ENCODE measurements around the gene OR6B2.
A peak's percentile ranks its signal among the peaks of the same experiment; 100 is the strongest.

Gene OR6B2

DNA sequence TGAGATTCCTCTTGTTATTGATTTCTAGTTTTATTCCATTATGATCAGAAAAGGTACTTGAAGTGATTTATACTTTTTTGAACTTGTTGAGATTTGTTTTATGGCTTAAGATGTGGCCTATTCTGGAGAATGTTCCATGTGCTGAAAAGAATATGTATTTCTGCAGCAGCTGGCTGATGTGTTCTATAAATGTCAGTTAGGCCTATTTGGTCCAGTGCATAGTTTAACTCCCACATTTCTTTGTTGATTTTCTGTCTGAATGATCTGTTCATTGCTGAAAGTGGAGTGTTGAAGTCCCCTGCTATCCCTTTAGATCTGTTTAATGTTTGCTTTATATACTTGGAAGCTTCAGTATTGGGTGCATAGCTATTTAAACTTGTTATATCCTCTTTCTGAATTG, 7.1 kb upstream of the OR6B2 start:
- no peak for DNase-seq

DNA sequence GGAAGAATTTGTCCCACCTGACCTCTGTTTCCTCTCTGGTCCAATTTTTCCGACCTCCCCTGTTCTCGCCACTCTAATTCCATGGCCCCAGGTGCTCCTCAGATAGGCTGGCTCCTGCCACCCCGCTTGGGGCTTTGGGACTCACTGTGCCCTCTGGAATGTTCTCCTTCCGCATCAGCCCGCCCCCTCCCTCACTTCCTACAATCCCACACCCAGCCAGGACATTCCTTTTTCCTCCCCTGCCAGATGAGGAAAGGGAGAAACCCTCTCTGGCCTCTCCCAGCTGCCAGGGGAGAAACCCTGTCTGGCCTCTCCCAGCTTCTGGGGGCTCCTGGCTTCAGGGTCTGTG, 3.1 kb upstream of the OR6B2 start:
- DNase-seq, result no peak

DNA sequence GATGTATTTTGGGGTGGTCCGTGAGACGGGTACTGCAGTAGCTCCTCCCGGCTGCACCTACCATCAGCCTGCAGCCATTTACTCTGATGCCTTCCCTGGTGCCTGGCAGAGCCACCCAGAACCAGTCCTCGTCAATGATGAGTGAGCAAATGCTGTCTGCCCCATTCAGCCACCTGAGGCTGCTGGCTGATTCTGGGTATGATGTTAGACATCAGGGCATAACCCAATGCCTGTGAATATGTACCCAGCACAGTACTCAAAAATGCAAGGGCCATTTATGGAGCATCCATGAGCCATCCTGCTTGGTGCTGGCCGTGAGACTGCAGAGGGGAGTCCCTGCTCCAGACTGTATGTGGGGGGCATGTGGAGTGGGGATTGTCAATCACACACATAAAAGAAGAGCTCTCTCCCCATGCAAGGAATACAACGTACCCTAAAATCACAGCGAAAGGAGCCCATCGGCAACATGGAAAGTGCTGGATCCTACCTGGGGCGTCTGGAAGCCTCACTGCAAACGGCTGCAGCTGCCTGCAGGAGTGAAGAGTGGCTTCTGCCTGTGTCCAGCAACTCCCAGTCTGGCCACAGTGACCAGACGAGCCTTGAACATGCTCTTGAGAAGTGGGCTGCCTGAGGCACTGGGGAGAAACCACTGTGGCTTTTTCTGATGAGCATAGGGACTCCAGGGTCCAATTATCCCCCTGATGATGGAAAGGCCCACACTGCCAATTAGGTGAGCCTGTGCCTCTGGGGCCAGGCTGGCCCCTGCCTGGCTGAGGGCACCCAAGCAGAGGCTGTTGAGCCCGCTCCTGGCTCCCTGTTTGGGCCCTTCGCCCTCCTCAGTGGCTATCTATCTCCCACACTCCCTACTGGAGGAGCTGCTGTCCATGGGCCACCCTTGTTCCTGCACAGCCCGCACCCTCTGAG, 2.4 kb upstream of the OR6B2 start:
- DNase-seq, result no peak

DNA sequence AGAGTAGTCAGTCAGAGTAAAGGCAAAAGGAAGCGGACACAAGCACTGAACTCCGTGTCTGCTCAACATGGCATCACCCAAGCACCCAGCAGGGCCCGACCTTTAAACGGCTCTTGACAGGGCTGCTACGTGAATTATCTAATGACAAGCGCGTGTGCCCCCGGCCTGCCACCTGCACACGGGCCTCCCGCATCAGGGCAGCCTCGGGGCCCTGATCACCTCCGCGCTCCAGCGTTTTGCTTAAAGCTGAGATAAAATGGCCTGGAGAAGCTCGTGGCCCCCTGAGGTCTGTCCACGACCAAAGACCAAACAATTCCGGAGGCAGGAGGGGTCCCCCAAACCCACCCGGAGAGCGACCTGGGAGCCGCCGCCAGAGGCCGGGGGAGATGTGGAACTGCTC, 5.5 kb downstream of the OR6B2 start:
- no peak for DNase-seq

DNA sequence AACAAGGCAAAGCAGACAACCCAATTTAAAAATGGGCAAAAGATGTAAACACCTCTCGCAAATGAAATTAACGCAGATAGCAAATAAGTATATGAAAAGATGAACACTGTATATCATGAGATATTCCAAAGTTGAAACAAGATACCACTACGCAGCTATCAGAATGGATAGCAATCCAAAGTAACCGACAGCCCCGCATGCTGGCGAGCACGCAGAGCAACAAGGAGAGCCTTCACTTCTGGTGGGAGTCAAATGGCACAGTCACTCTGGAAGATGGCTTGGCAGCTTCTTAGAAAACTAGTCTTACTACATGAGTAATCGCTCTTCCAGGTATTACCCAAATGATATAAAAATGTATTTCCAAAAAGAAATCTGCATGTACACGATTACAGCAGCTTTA, 6.4 kb downstream of the OR6B2 start:
- no peak for DNase-seq

DNA sequence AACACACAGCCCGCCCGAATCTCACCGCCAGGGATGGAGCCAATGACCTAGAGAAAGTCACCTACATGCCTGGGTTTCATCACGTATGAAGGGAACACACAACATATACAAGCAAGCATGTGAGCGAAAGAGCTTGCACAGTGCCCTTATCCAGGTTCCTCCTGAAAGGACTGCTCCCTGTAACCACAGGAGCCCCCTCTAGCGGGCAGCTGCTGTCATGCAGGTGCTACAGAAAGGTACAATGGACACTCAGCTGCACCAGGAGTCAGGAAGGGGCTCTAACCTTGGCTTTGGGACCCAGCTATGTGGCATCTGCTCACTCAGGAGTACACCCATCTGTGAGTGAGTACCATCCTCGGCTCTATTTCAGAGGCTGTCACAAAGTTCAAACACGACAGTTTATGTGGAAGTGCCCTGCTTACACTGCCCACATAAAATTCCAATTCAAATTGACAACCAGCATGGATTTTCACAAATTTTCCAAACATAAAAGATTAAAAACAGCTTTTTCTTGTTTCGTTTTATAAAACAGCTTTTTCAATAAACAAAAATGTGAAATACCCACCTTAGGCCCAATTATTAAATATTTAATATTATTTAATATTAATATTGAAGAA, 8.6 kb downstream of the OR6B2 start:
- DNase-seq, result peak; percentile 61

DNA sequence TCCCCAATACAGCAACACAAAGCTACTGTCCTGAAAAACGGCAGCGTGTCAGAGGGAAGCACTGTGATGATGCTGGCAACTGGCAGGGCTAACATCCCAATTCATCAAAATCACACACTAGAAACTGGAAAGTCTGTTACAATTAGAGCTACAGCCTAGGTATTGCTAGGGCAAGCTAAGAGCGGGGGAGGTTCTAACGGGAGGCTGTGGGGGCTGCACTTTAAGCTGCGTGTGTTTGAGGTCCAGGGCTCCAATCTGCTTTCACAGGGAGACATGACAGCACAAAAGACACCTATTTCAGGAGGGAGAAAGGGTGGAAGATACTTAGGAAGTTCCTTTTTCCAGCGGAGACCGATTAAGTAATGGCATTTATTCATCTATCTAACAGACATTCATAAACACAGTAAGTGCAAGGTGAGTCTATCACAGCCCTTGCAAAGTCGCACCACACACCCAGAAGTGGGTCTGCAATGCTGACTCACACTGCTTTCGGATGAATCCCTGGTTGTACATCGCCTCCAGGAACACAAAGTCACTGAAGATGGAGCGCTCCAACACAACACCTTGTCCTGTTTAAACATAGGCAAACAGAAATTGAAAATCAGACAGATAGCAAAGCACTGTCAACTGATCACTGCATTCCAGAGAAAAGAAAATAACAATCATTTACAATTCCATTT, 12.0 kb downstream of the OR6B2 start:
- no peak for DNase-seq

DNA sequence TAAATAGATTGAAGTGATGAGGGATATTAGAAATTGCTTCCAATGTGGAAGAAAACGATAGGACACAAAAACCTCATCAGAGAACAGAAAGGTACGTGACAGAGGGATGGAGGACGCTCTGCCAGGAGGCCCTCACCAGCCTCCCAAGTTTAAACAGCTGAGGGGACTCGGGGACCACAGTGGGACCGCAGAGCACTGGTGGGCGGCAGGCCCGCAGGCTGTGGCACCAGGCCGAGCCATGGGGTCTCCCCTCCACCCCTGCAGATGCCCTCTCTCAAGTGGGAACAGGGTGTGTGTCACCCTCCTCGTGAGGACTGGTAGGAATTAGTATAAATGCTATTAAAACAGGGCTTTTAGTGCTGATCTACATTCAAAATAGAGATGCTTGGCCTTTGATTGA, 15.9 kb downstream of the OR6B2 start:
- no peak for DNase-seq

DNA sequence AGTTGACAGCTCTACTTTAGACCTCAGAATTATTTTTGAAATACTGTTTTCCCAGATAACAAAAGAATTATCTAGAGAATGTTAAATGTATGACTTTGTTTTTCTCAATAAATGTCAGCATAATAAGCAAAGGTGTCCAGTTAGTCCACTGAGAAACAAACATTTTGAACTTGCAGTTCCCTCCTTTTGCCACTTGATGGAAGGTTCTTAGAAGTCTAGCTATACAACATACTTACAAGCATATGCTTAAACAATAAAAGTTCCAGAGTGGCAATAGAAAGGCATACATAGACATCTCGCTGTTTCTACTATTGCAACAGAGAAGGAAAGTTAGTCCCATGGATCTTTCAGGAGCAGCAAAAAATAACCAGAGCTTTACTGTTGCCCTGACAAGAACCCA, 16.9 kb downstream of the OR6B2 start:
- DNase-seq, result no peak

DNA sequence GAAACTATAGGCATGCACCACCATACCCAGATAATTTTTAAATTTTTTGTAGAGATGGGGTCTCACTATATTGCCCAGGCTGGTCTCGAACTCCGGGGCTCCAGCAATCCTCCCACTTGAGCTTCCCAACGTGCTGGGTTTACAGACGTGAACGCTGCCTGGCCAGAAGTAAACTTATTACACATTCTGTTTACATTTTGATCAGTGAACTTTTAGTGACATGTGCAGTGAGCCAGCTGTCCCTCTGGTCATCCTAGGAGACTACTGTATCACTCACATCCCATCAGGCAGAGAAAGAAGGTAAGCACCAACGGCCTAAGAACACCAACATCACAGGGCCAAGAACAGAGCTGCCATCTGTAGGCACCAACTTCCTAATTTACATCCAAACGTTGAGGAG, 27.2 kb downstream of the OR6B2 start:
- DNase-seq, result no peak

DNA sequence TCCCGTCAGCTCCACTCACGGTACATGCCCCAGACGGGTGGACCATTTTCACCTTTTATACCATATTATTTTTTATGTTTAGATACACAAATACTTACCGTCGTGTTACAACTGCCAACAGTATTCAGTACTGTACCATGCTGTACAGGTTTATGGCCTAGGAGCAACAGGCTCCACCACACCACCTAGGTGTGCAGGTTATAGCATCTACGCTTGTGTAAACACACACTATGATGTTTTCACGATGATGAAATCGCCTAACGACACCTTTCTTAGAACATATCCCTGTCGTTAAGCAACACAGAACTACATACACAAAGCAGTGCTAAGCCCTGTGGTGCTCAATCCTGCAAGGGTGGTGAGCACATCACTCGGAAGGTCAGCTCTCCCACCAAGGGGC, 29.6 kb downstream of the OR6B2 start:
- no peak for DNase-seq

DNA sequence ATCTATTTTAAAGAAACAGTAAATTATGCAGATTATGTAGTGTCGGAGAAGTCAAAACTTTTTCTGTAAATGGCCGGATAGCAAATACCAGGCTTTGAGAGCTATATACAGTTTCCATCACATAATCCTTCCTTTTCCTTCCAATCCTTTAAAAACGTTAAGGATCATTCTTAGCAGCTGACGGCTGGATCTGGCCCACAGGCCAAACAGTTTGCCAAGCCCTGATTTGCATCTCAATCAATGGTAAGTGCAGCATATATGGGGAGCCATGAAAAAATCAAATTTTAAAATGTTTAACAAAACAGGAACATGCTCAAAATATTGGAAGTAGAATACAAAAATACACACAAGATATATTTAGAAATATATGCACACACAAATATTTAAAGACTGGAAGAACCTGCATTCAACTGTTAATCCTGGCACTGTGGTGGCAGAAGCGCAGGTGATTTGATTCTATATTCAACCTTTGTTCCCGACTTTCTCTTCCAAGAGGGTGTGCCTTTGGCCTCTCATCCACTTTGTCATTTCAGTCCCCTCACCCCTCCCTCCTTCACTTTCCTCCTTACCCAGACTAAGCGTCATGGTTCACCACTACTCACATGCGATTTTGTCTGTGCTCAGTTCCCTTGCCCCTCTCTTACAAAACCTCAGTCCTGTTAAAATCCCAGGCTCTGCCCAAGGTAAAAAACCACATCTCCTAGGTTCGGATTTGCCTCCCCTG, 32.4 kb downstream of the OR6B2 start:
- no peak for DNase-seq

DNA sequence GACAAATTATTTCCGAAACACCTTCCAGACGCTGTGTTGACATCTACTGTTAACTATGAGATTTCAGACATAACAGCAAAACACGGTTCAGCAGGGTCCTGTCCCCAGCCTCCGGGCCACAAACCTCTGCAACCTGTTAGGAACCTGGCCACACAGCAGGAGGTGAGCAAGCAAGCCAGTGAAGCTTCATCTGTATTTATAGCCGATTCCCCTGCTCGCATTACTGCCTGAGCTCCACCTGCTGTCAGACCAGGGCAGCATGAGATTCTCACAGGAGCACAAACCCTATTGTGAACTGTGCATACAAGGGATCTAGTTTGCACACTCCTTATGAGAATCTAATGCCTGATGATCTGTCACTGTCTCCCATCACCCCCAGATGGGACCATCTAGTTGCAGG, 36.1 kb downstream of the OR6B2 start:
- DNase-seq, result no peak

DNA sequence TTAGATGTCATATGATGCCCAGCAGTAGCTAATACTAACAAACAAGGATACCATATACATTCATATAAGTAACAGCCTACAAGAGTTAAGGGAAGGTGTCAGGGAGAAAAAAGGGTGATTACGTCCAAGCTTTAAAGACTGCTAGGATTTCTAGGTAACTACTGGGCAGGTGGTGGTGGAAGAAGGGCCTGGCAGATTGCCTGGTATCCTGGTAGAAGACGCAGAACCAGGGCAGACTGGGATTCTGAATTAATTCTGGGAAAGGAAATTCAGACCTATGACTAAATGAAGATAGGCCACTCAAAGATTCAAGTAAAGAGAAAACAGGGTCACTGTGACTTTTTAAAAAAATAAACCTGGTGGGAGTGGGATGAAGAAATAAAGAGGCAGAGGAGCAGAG, 36.9 kb downstream of the OR6B2 start:
- DNase-seq, result no peak

DNA sequence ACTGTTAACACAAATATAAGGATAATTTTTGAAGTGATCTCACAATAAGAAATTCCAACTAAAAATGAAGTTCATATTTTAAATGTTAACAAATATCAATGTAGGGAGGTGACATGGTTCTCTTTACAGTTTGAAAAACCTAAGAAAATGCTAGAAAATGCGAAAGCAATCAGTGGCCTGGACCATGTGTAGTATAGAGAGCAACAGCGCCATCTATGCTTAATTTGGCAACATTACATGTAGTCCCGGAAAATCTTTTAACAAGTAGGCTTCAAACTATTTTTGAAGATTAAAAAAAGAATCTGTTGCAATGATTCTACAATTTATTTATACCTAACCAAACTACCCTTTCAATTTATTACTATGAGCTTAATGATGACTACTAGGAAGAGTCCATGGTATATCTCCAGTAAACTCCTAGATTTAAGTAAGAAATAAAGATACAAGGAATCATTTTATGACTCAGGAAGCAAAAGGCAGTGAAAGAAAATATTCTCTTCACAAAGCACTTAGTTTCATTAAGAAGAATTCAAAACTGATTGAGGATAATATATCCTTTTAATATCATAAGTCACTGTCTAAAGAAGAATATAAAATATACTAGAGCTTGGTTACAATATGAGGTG, 38.4 kb downstream of the OR6B2 start:
- peak; percentile 54 for DNase-seq

DNA sequence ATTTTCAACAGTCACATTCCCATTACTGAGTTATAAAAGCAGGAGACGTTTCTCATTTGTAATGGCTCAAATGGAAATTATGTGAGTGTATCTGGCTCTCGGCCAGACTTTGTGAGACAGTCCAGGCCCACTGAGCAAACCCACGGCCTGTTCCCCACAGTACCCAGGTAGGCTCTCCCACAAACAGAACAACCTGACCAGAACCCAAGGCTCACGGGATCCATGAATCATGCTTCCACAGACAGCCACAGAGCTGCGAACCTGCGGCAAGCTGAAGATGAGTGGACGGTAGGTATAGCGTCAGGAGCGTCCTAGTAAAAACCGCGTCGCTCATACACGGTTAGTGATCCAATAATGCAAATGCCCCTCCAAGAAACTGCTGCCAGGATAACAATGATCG, 39.3 kb downstream of the OR6B2 start:
- no peak for DNase-seq

DNA sequence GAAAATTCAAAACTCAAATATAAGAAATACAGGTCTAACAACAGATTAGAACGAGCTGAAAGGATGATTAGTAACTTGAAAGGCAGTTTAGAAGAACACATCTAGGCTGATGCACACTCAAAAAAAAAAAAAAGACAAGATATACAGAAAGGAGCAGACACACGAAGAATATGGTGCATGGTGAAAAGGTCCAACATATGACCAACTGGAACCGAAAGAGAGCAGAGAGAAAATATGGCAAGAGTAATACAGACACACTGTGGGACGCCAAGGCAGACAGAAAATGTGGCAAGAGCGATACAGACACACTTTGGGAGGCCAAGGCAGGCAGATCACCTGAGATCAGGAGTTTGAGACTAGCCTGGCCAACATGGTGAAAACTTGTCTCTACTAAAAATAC, 44.9 kb downstream of the OR6B2 start:
- DNase-seq, result no peak

DNA sequence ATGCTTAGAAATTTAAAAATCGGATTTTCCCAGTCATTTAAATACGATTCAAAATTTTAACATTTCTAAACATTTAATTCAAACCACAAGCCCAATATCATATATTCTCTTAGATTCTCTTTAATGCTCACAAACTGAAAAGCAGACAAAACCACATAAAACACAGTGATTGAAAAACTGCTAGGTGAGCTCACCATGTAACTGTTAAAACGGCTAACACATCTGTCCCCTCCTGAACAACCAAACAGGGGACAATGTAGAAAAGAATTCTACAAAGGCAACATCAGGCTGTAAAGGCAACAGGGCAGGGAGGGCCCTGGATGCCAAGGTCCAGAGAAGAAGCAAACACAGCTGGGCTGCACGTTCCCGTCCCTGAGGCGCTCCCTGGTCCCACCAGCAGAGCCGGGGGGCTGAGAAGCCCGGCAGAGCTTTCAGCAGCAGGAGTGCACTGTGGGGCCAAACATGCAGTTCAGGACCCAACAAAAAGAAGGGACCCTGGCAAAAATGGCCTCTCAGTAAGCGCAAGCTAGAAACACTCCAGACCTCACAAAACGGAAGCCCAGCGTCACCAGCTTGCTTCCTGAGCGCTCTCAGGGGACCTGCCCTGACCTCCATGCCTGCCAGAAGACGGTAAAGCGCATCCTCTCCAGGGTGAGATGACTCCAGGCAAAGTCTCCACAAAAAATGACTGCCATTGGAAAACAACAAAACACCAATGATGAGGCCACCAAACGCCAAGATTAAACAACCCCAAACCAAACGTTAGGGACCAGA, 45.6 kb downstream of the OR6B2 start:
- no peak for DNase-seq

DNA sequence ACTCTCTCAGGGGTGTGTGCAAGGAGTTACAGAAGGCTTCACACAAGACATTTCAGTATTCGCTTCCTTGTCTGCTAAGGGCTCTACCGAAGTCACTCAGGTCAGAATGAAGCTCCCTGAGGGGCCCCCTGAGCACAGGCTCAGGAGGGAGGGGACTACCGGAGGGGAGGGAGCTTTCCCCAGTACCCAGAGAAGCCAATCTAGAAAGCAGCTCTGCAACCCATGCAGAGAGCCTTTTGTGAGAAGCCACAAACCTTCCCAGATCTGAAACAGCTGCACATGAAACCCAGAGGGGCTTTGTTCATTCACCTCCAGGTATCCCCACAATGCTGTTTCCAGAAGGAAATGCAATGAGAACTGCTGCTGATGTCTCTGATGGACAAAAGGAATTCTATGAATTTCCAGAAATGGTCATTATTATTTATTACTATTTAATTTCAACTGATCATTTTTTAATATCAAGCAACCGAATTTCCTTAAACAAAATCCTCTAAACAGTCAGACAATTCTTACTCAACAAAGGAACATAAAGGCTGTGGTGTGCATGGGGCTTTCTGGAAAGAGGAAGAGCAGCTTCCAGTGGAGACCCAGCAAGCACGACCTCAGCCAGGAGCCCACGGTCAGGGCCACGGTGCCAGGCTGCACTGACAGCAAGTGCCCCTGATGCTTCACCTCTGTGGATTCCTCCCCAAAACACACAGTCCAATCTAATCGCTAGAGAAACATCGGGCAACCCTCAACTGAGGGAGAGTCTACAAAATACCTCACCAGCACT, 47.0 kb downstream of the OR6B2 start:
- peak; percentile 69 for DNase-seq

Measured in MV-4-11 (cell line).